ENCODE measurements around the gene TRIM7. TPM values are rescaled to one million over a fixed set of nuclear protein-coding genes. Genes with fewer than 3 reads are reported as not detected.

The TRIM7 gene
- total and polyA plus RNA-seq, 8 donors, result 1.9 to 11.1 (median 3.1) TPM

DNA sequence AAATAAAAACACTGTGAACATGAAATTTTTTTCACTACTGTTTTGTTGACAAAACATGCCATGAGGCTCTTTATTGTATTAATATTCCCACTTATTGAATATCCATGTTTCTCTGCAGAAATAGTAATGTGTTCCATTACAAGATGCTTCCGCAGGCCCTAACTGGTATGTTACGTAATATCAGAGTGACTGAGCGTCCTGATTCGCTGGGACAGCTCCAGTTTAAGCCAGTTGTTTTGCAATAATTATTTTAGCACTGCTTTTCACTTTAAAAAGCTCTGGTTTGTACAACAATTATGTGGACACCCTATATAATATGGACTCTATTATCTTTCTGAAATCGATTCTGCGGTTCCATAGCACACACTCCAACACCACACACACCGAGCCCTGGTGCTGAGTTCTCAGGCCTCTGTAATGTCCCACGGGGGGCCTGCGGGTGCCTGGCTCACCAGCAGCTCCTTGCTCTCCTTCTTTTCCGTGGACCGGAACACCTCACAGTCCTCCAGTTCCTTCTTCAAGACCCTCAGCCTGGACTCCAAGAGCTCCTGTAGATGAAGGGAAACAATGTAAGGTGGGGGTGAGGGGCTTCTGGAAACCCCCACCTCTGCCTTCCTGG, 1.8 kb downstream of the TRIM7 start:
- WGBS, 2 donors, result 80 to 83% methylated on average over 11 of the region's 11 CpGs
- no peaks in the 10 kb centered on the region for H3K27me3 ChIP-seq
- H3K4me3 ChIP-seq, result no peak overlapping the region
- H3K9me3 ChIP-seq, result no peaks in the 10 kb centered on the region
- TF ChIP-seq, protein P1, sequence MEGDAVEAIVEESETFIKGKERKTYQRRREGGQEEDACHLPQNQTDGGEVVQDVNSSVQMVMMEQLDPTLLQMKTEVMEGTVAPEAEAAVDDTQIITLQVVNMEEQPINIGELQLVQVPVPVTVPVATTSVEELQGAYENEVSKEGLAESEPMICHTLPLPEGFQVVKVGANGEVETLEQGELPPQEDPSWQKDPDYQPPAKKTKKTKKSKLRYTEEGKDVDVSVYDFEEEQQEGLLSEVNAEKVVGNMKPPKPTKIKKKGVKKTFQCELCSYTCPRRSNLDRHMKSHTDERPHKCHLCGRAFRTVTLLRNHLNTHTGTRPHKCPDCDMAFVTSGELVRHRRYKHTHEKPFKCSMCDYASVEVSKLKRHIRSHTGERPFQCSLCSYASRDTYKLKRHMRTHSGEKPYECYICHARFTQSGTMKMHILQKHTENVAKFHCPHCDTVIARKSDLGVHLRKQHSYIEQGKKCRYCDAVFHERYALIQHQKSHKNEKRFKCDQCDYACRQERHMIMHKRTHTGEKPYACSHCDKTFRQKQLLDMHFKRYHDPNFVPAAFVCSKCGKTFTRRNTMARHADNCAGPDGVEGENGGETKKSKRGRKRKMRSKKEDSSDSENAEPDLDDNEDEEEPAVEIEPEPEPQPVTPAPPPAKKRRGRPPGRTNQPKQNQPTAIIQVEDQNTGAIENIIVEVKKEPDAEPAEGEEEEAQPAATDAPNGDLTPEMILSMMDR (IDR thresholded peaks at IDR 0.05), result no peak
- FAIRE-seq, result no peak
- H3K4me1 ChIP-seq, result peaks cover 0 to 8% (median 0%) of the 10 kb centered on the region in 3 donors
- intact Hi-C loops (cut with DNase I), result no loop called here
- H3K27ac ChIP-seq, result no peak overlapping the region
- H3K36me3 ChIP-seq, result no peaks in the 10 kb centered on the region
- ATAC-seq, result no peak
- no peak for DNase-seq

DNA sequence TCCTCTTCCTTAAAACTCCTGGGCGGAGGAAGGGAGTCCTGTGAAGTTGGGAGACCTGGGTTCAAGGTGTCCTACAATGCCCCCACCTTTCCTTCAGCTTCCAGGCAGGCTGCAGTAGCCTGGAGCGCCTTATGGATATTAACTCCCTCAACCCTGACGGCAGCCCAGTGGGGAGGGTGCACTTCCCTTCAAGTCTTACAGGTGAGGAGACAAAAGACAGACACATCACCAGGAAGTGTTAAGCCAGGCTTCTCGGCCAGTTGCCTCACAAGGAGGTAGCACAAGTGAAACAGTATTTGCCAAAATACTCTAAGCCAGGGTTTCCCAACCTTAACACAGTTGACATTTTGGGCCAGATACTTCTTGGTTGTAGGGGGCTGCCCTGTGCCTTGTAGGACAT, 4.2 kb downstream of the TRIM7 start:
- Histone ChIP-seq H3K9me3 (no peaks in the 10 kb centered on the region), H3K27ac (no peak overlapping the region), H3K4me3 (no peak overlapping the region), H3K27me3 (no peaks in the 10 kb centered on the region), H3K36me3 (no peaks in the 10 kb centered on the region), H3K4me1 (peaks cover 0 to 2% (median 0%) of the 10 kb centered on the region in 3 donors)
- intact Hi-C loops (cut with DNase I), result no loop called here
- no peak for DNase-seq
- TF ChIP-seq, protein P1 (IDR thresholded peaks at IDR 0.05), result no peak
- 86 to 87% methylated on average over 4 of the region's 4 CpGs for WGBS, 2 donors
- no peak for ATAC-seq
- no peak for FAIRE-seq

DNA sequence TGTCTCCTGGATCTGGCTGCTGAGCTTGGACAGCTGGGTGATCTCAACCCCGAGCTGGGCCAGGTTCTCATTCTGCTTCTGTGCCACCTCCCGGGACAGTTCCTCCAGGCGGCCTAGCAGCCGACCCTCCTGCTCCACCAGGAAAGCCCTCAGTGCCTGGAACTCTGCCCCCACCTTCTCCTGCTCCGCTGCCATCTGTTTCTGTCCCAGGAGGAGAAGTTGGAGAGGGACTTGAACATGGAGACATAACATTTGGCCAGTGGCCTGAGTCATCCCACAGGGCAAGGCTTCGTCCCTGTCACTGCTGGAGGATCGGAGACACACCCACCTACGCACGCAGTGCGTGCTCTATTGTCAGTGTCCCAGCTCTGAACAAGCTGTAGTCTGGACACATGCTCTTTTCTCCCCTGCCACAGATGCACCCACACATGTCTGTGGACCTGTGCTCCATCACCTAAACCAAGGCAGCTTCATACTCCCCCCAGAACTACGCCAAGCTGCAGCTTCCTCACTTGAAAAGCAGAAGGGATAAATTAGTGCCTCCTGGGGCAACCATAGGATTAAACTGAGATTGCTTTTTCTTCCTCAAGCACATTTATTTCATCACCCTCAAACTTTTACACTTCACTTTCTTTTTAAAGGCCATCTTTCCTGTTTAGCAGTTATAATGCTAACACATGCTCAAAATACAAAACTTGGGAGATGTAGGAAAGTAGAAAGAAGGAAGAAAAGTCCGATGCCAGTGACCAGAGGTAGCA, 4.9 kb downstream of the TRIM7 start:
- ATAC-seq (no peak), FAIRE-seq (no peak), DNase-seq (peak in 1 of 6 donors; percentile 16)
- H3K4me3 ChIP-seq, result no peak overlapping the region
- no peaks in the 10 kb centered on the region for H3K9me3 ChIP-seq
- intact Hi-C loops (cut with DNase I), result no loop called here
- no peak overlapping the region for H3K27ac ChIP-seq
- H3K36me3 ChIP-seq, result no peaks in the 10 kb centered on the region
- TF ChIP-seq, protein P1 (IDR thresholded peaks at IDR 0.05), result no peak
- WGBS, 2 donors, result 64 to 68% methylated on average over 12 of the region's 12 CpGs
- no peaks in the 10 kb centered on the region for H3K4me1 ChIP-seq
- no peaks in the 10 kb centered on the region for H3K27me3 ChIP-seq

GRCh38 chr5:181198905-181199519, 6.0 kb downstream of the TRIM7 start:
- DNase-seq, result no peak
- H3K9me3 ChIP-seq, result no peaks in the 10 kb centered on the region
- no peak overlapping the region for H3K27ac ChIP-seq
- intact Hi-C loops (cut with DNase I), result no loop called here
- FAIRE-seq, result no peak
- no peaks in the 10 kb centered on the region for H3K27me3 ChIP-seq
- 77 to 79% methylated on average over 9 of the region's 9 CpGs for WGBS, 2 donors
- no peak for ATAC-seq
- TF ChIP-seq, protein P1 (IDR thresholded peaks at IDR 0.05), result no peak
- H3K36me3 ChIP-seq, result no peaks in the 10 kb centered on the region
- H3K4me3 ChIP-seq, result no peak overlapping the region
- no peaks in the 10 kb centered on the region for H3K4me1 ChIP-seq
